A549 treated with Hydrocortisone at 1 μM for 4 hours (cell line): ENCODE results near the gene TTLL7. TPM values are rescaled to one million over a fixed set of nuclear protein-coding genes. Genes with fewer than 3 reads are reported as not detected.

Experiments
- total RNA-seq: library from RNA; stranded (reverse); fragments of 200-300 nt; extraction: Qiagen RNA extraction; gene quantifications from 5 replicates; pipeline ENCODE4 v1.2.3, GENCODE V29; 2022

The TTLL7 gene
- total RNA-seq = 2.8 to 4.2 TPM (median 3.2 TPM) in 5 replicates

DNA sequence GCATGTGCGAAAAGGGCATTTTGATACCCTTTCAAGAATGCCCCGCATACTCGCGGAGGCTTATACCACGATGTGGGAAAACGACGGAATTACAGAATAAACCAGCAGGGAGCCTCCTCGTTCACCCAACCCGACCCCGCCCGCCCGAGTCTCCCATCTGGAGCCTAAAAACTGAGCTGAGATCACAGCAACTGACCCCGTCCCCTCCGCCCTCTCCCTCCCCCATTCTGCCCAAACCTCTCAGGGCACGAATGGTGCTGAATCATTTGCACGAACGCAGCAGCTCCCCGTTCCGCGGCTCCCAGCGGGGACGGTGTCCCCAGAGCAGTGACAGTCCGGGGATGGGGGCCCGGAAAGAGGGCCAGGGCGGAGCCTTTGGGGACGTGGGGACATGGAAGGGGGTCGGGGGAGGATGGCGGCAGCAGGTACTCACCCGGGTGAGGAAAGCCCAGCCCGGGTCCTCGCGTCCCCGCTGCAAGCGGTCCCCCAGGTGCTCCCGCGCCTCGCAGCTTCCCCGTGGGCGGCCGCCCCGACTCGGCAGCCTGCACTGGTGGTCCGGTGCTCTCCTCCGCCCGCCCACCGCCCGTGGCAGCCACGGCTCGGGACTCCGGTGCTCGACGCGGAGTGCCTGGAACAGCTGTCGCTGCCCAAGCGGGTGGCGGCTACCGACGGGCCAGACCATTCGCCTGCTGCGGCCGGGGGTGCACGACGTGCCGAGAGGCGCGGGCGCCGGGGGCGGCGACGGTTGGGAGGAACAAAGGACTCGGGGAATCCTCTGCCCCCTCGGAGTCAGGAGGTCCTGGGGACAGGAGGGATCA lies at the start of gene TTLL7:
TTLL7 (minus strand) TSS at position 635 of the 818 bp plus-strand sequence. CDS start 46,921 bp downstream, outside the sequence.

Other genes with a start within 250 kb of the TTLL7 start
- gene PRKACB, start 145.1 kb upstream of the TTLL7 start, total RNA-seq = 5.7 to 9.9 TPM (median 7.6 TPM) in 5 replicates